ENCODE data around the gene F11.

Gene F11

GRCh38 chr4:186265683-186266652, at the start of gene F11:
TSS of gene F11 (plus strand) at chr4:186266189. CDS start at chr4:186267137, 948 bp downstream.
- TF ChIP-seq, protein P1, sequence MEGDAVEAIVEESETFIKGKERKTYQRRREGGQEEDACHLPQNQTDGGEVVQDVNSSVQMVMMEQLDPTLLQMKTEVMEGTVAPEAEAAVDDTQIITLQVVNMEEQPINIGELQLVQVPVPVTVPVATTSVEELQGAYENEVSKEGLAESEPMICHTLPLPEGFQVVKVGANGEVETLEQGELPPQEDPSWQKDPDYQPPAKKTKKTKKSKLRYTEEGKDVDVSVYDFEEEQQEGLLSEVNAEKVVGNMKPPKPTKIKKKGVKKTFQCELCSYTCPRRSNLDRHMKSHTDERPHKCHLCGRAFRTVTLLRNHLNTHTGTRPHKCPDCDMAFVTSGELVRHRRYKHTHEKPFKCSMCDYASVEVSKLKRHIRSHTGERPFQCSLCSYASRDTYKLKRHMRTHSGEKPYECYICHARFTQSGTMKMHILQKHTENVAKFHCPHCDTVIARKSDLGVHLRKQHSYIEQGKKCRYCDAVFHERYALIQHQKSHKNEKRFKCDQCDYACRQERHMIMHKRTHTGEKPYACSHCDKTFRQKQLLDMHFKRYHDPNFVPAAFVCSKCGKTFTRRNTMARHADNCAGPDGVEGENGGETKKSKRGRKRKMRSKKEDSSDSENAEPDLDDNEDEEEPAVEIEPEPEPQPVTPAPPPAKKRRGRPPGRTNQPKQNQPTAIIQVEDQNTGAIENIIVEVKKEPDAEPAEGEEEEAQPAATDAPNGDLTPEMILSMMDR (IDR thresholded peaks at IDR 0.05; ENCODE audit: insufficient read depth, low read length, poor library complexity, severe bottlenecking): no peak
- DNase-seq (ENCODE audit: extremely low read depth, insufficient read length): no peak
- H3K27me3 ChIP-seq (replicated peaks; ENCODE audit: control insufficient read depth, insufficient read depth, low read length): no peaks in the 10 kb centered on the region
- no peaks in the 10 kb centered on the region for H3K36me3 ChIP-seq (ENCODE audit: control insufficient read depth, insufficient read depth, low read length)
- H3K4me3 ChIP-seq (replicated peaks; ENCODE audit: low read depth, low read length): no peak within 1 kb of the TSS

DNA sequence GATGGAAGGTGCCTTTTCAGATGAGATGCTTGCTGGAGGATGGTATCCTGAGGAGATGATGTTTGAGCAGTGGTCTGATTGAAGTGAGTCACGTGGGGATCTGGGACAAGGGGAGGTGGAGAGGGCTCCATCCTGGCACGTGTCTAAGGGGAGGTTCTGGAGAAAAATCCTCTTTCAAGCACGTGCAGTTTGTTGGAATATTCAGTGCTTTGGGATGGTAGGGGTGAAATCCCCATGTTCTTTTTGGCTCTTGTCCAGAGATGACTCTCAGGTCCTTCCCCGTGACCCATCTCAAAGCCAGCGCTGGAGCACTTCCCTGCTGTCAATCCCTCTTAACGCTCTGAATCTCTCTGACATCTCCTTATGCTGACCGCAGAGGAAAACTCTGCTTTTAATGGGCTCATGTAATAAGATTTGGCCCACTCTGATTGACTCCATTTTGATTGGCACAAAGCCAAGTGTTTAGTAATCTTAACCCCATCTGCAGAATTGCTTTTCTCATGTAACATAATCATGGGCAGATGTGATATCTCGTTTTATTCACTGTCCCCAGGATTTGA, 49.4 kb upstream of the F11 start:
- no peaks in the 10 kb centered on the region for H3K27me3 ChIP-seq (replicated peaks; ENCODE audit: control insufficient read depth, insufficient read depth, low read length)
- DNase-seq (ENCODE audit: extremely low read depth, insufficient read length): no peak
- no peak overlapping the region for H3K4me3 ChIP-seq (replicated peaks; ENCODE audit: low read depth, low read length)
- TF ChIP-seq, protein P1 (IDR thresholded peaks at IDR 0.05; ENCODE audit: insufficient read depth, low read length, poor library complexity, severe bottlenecking): no peak
- no peaks in the 10 kb centered on the region for H3K36me3 ChIP-seq (ENCODE audit: control insufficient read depth, insufficient read depth, low read length)

GRCh38 chr4:186217733-186218293, 48.2 kb upstream of the F11 start:
- TF ChIP-seq, protein P1 (IDR thresholded peaks at IDR 0.05; ENCODE audit: insufficient read depth, low read length, poor library complexity, severe bottlenecking): no peak
- Histone ChIP-seq H3K36me3 (ENCODE audit: control insufficient read depth, insufficient read depth, low read length) (no peaks in the 10 kb centered on the region), H3K27me3 (replicated peaks; ENCODE audit: control insufficient read depth, insufficient read depth, low read length) (no peaks in the 10 kb centered on the region), H3K4me3 (replicated peaks; ENCODE audit: low read depth, low read length) (no peak overlapping the region)
- no peak for DNase-seq (ENCODE audit: extremely low read depth, insufficient read length)

GRCh38 chr4:186221624-186222023, 44.4 kb upstream of the F11 start:
- DNase-seq (ENCODE audit: extremely low read depth, insufficient read length): no peak
- Histone ChIP-seq H3K27me3 (replicated peaks; ENCODE audit: control insufficient read depth, insufficient read depth, low read length) (no peaks in the 10 kb centered on the region), H3K36me3 (ENCODE audit: control insufficient read depth, insufficient read depth, low read length) (no peaks in the 10 kb centered on the region), H3K4me3 (replicated peaks; ENCODE audit: low read depth, low read length) (no peak overlapping the region)
- TF ChIP-seq, protein P1 (IDR thresholded peaks at IDR 0.05; ENCODE audit: insufficient read depth, low read length, poor library complexity, severe bottlenecking): no peak

GRCh38 chr4:186225848-186226247, 40.1 kb upstream of the F11 start:
- H3K4me3 ChIP-seq (replicated peaks; ENCODE audit: low read depth, low read length): no peak overlapping the region
- H3K36me3 ChIP-seq (ENCODE audit: control insufficient read depth, insufficient read depth, low read length): no peaks in the 10 kb centered on the region
- TF ChIP-seq, protein P1 (IDR thresholded peaks at IDR 0.05; ENCODE audit: insufficient read depth, low read length, poor library complexity, severe bottlenecking): no peak
- no peaks in the 10 kb centered on the region for H3K27me3 ChIP-seq (replicated peaks; ENCODE audit: control insufficient read depth, insufficient read depth, low read length)
- no peak for DNase-seq (ENCODE audit: extremely low read depth, insufficient read length)

All from GM06990 (cell line).